IgD-negative memory B cell (primary cell): Measurements from ENCODE around the gene CCDC82. TPM values are rescaled to one million over a fixed set of nuclear protein-coding genes. Genes with fewer than 3 reads are reported as not detected.
A peak's percentile ranks its signal among the peaks of the same experiment; 100 is the strongest.
"Not testable (repeated sequence)": the region's sequence is repeated elsewhere in the genome, so short reads cannot be mapped to it uniquely, and the experiment has no call there.

ENCODE experiments used
- H3K27ac Mint-ChIP-seq, 3 donors: one replicate each; pipeline ENCODE4 v1.8.0; 2020 to 2022; ENCODE audit warnings: mild to moderate bottlenecking in 3 of 3, mixed read lengths in 3 of 3, moderate library complexity in 1 of 3
- H3K27me3 Mint-ChIP-seq: one replicate; pipeline ENCODE4 v1.8.0; 2021; ENCODE audit warnings: mixed read lengths
- H3K36me3 Mint-ChIP-seq: one replicate; pipeline ENCODE4 v1.8.0; 2020; ENCODE audit warnings: mild to moderate bottlenecking, mixed read lengths
- H3K4me1 Mint-ChIP-seq, 3 donors: one replicate each; pipeline ENCODE4 v1.8.0; 2020 to 2022; ENCODE audit warnings: mixed read lengths in 3 of 3, mild to moderate bottlenecking in 1 of 3
- H3K4me3 Mint-ChIP-seq, 4 donors: one replicate each; pipeline ENCODE4 v1.8.0; 2020 to 2022; ENCODE audit warnings: mild to moderate bottlenecking in 4 of 4, mixed read lengths in 4 of 4, moderate library complexity in 3 of 4
- H3K9me3 Mint-ChIP-seq, 3 donors: one replicate each; pipeline ENCODE4 v1.8.0; 2020 to 2021; ENCODE audit warnings: mixed read lengths in 3 of 3, mild to moderate bottlenecking in 1 of 3
- polyA plus RNA-seq: library from polyadenylated mRNA; unstranded; fragments of 300-500 nt; fragmentation: Illumina TruSeq; gene quantifications from one replicate; pipeline ENCODE4 v1.2.3, GENCODE V29; 2021

CCDC82 gene
- polyA plus RNA-seq: 24.0 TPM

- H3K36me3 Mint-ChIP-seq: peaks cover 5% of the 10 kb centered on the region
- H3K27me3 Mint-ChIP-seq: no peaks in the 10 kb centered on the region
- no peaks in the 10 kb centered on the region for H3K9me3 Mint-ChIP-seq
- H3K4me3 Mint-ChIP-seq: peak within 1 kb of the TSS; percentile 92 to 99 (median 96)
- peak within 1 kb of the TSS; percentile 78 to 94 (median 79) for H3K27ac Mint-ChIP-seq
- H3K4me1 Mint-ChIP-seq: peaks cover 22 to 24% (median 22%) of the 10 kb centered on the region in 3 donors
Measured at GRCh38 chr11:96389720-96390487, at the start of gene CCDC82, which contains the start of gene JRKL. Gene CCDC82, minus strand, starts transcription at chr11:96389912. Its CDS starts 5,165 bp downstream, at chr11:96384747. Gene JRKL, plus strand, starts transcription at chr11:96390013. Its CDS starts 637 bp downstream, at chr11:96390650.

- H3K36me3 Mint-ChIP-seq, H3K9me3 Mint-ChIP-seq, H3K27ac Mint-ChIP-seq, H3K4me3 Mint-ChIP-seq, H3K4me1 Mint-ChIP-seq: not testable (repeated sequence)
- H3K27me3 Mint-ChIP-seq: peaks cover 12% of the 10 kb centered on the region
Measured at GRCh38 chr11:96432654-96433053, 42.9 kb upstream of the CCDC82 start.

GRCh38 chr11:96430668-96431067 lies 41.0 kb upstream of the CCDC82 start:
- H3K27me3 Mint-ChIP-seq: peaks cover 14% of the 10 kb centered on the region
- no peak overlapping the region for H3K27ac Mint-ChIP-seq
- H3K36me3 Mint-ChIP-seq: no peaks in the 10 kb centered on the region
- H3K9me3 Mint-ChIP-seq: peaks cover 0 to 6% (median 6%) of the 10 kb centered on the region in 3 donors
- H3K4me3 Mint-ChIP-seq: peak overlapping the region in 1 of 4 donors; percentile 25
- H3K4me1 Mint-ChIP-seq: peaks cover 0 to 3% (median 1%) of the 10 kb centered on the region in 3 donors

GRCh38 chr11:96424693-96425092 lies 35.0 kb upstream of the CCDC82 start:
- Mint-ChIP-seq H3K9me3 (peaks cover 0 to 2% (median 0%) of the 10 kb centered on the region in 3 donors), H3K27ac (peak overlapping the region in 1 of 3 donors; percentile 2), H3K4me3 (no peak overlapping the region), H3K36me3 (no peaks in the 10 kb centered on the region), H3K4me1 (peaks cover 0 to 2% (median 1%) of the 10 kb centered on the region in 3 donors), H3K27me3 (peaks cover 13% of the 10 kb centered on the region)

GRCh38 chr11:96413408-96413807 lies 23.7 kb upstream of the CCDC82 start:
- H3K4me3 Mint-ChIP-seq: no peak overlapping the region
- H3K9me3 Mint-ChIP-seq: no peaks in the 10 kb centered on the region
- peaks cover 1% of the 10 kb centered on the region for H3K27me3 Mint-ChIP-seq
- no peak overlapping the region for H3K27ac Mint-ChIP-seq
- peaks cover 3% of the 10 kb centered on the region for H3K36me3 Mint-ChIP-seq
- H3K4me1 Mint-ChIP-seq: no peaks in the 10 kb centered on the region

- Mint-ChIP-seq H3K27me3 (peaks cover 1% of the 10 kb centered on the region), H3K4me3 (no peak overlapping the region), H3K27ac (no peak overlapping the region), H3K9me3 (no peaks in the 10 kb centered on the region), H3K4me1 (no peaks in the 10 kb centered on the region), H3K36me3 (peaks cover 3% of the 10 kb centered on the region)
Measured at GRCh38 chr11:96412761-96413381, 23.2 kb upstream of the CCDC82 start.

GRCh38 chr11:96411412-96411811 lies 21.7 kb upstream of the CCDC82 start:
- H3K4me3 Mint-ChIP-seq: peak overlapping the region in 2 of 4 donors; percentile 8 to 16
- not testable (repeated sequence) for H3K36me3 Mint-ChIP-seq, H3K27ac Mint-ChIP-seq, H3K27me3 Mint-ChIP-seq, H3K4me1 Mint-ChIP-seq, H3K9me3 Mint-ChIP-seq

- peaks cover 0 to 1% (median 0%) of the 10 kb centered on the region in 3 donors for H3K9me3 Mint-ChIP-seq
- no peak overlapping the region for H3K4me3 Mint-ChIP-seq
- H3K27me3 Mint-ChIP-seq: peaks cover 1% of the 10 kb centered on the region
- no peaks in the 10 kb centered on the region for H3K4me1 Mint-ChIP-seq
- no peaks in the 10 kb centered on the region for H3K36me3 Mint-ChIP-seq
- no peak overlapping the region for H3K27ac Mint-ChIP-seq
Measured at GRCh38 chr11:96400697-96401096, 11.0 kb upstream of the CCDC82 start.

GRCh38 chr11:96397863-96398262 lies 8.2 kb upstream of the CCDC82 start:
- no peaks in the 10 kb centered on the region for H3K36me3 Mint-ChIP-seq

GRCh38 chr11:96396637-96397036 lies 6.9 kb upstream of the CCDC82 start:
- Mint-ChIP-seq H3K36me3 (no peaks in the 10 kb centered on the region), H3K27me3 (peaks cover under 1% of the 10 kb centered on the region), H3K4me3 (no peak overlapping the region), H3K27ac (no peak overlapping the region), H3K4me1 (peaks cover 0 to under 1% (median 0%) of the 10 kb centered on the region in 3 donors), H3K9me3 (no peaks in the 10 kb centered on the region)

More at GRCh38 chr11:96397863-96398262, 8.2 kb upstream of the CCDC82 start:
- Mint-ChIP-seq H3K27ac (peak overlapping the region in 1 of 3 donors; percentile 29), H3K9me3 (peaks cover 0 to 1% (median 0%) of the 10 kb centered on the region in 3 donors), H3K27me3 (peaks cover 1% of the 10 kb centered on the region), H3K4me3 (no peak overlapping the region), H3K4me1 (no peaks in the 10 kb centered on the region)

- no peak overlapping the region for H3K27ac Mint-ChIP-seq
- H3K9me3 Mint-ChIP-seq: no peaks in the 10 kb centered on the region
- no peaks in the 10 kb centered on the region for H3K36me3 Mint-ChIP-seq
- H3K4me3 Mint-ChIP-seq: no peak overlapping the region
- peaks cover 8 to 11% (median 8%) of the 10 kb centered on the region in 3 donors for H3K4me1 Mint-ChIP-seq
- H3K27me3 Mint-ChIP-seq: no peaks in the 10 kb centered on the region
Measured at GRCh38 chr11:96394773-96395172, 5.1 kb upstream of the CCDC82 start.

GRCh38 chr11:96393753-96394348 lies 4.1 kb upstream of the CCDC82 start:
- H3K36me3 Mint-ChIP-seq: no peaks in the 10 kb centered on the region
- no peak overlapping the region for H3K4me3 Mint-ChIP-seq
- H3K27ac Mint-ChIP-seq: no peak overlapping the region
- no peaks in the 10 kb centered on the region for H3K9me3 Mint-ChIP-seq
- H3K27me3 Mint-ChIP-seq: no peaks in the 10 kb centered on the region
- peaks cover 9 to 13% (median 12%) of the 10 kb centered on the region in 3 donors for H3K4me1 Mint-ChIP-seq

- peak overlapping the region in 1 of 4 donors; percentile 92 for H3K4me3 Mint-ChIP-seq
- H3K4me1 Mint-ChIP-seq: peaks cover 22% of the 10 kb centered on the region in 3 donors
- H3K36me3 Mint-ChIP-seq: peaks cover 5% of the 10 kb centered on the region
- H3K27me3 Mint-ChIP-seq: no peaks in the 10 kb centered on the region
- no peak overlapping the region for H3K27ac Mint-ChIP-seq
- no peaks in the 10 kb centered on the region for H3K9me3 Mint-ChIP-seq
Measured at GRCh38 chr11:96391698-96392307, 2.1 kb upstream of the CCDC82 start.

- H3K36me3 Mint-ChIP-seq: peaks cover 5% of the 10 kb centered on the region
Measured at GRCh38 chr11:96390488-96390792, 728 bp upstream of the CCDC82 start.

More at GRCh38 chr11:96390488-96390792, 728 bp upstream of the CCDC82 start:
- Mint-ChIP-seq H3K27ac (peak overlapping the region; percentile 78 to 94 (median 79)), H3K27me3 (no peaks in the 10 kb centered on the region), H3K4me1 (peaks cover 22 to 24% (median 22%) of the 10 kb centered on the region in 3 donors), H3K4me3 (peak overlapping the region; percentile 92 to 99 (median 96)), H3K9me3 (no peaks in the 10 kb centered on the region)
